Uterus (tissue), 2 donors: ENCODE data around the gene TCTN3.
"Not testable (repeated sequence)": the region's sequence is repeated elsewhere in the genome, so short reads cannot be mapped to it uniquely, and the experiment has no call there.

ENCODE experiments used
- CTCF ChIP-seq, 4 experiments: fragments of 200-600 bp in 2 of 4; fragments of 450-650 bp in 2 of 4; sonication (generic) in 2 of 4; IDR thresholded peaks; one replicate each; pipeline ENCODE4 v1.5.1; 2016 to 2019; ENCODE audit warnings: antibody characterized with exemption in 4 of 4, mild to moderate bottlenecking in 2 of 4, moderate library complexity in 1 of 4
- POLR2A ChIP-seq, 2 donors: fragments of 450-650 bp; IDR thresholded peaks; one replicate each; pipeline ENCODE4 v1.6.1; 2016; ENCODE audit warnings: antibody characterized with exemption in 2 of 2, mild to moderate bottlenecking in 1 of 2, moderate library complexity in 1 of 2

DNA sequence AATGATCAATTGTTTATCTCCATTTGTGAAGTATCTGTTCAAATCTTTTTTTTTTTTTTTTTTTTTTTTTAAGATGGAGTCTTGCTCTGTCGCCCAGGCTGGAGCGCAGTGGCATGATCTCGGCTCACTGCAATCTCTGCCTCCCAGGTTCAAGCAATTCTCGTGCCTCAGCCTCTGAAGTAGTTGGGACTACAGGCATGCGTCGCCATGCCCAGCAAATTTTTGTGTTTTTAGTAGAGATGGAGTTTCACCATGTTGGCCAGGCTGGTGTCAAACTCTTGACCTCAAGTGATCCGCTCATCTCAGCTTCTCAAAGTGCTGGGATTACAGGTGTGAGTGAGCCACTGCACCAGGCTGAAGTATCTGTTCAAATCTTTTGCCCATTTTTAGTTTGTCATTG, 21.1 kb downstream of the TCTN3 start:
- TF ChIP-seq POLR2A, CTCF (IDR thresholded peaks at IDR 0.05): not testable (repeated sequence)
